HFFc6 (cell line): ENCODE results near the gene MAP2K3. TPM values are rescaled to one million over a fixed set of nuclear protein-coding genes. Genes with fewer than 3 reads are reported as not detected.

ENCODE experiments used
- DNase-seq: peaks from one replicate; pipeline ENCODE4 v3.0.0-alpha.2; 2018
- H3K27ac Mint-ChIP-seq: 2 replicates; pipeline ENCODE4 v1.8.0; 2020; ENCODE audit warnings: mild to moderate bottlenecking, mixed read lengths
- H3K27me3 Mint-ChIP-seq: 2 replicates; pipeline ENCODE4 v1.8.0; 2021; ENCODE audit warnings: mild to moderate bottlenecking, moderate library complexity, mixed read lengths; ENCODE audit not compliant: insufficient read depth
- H3K36me3 Mint-ChIP-seq: 2 replicates; pipeline ENCODE4 v1.8.0; 2021; ENCODE audit warnings: low read depth, mixed read lengths
- H3K4me1 Mint-ChIP-seq: 2 replicates; pipeline ENCODE4 v1.8.0; 2020; ENCODE audit warnings: low read depth, mixed read lengths
- H3K4me3 Mint-ChIP-seq: 2 replicates; pipeline ENCODE4 v1.8.0; 2020; ENCODE audit warnings: mild to moderate bottlenecking, moderate library complexity, mixed read lengths
- H3K9me3 Mint-ChIP-seq: 2 replicates; pipeline ENCODE4 v1.8.0; 2020; ENCODE audit warnings: mild to moderate bottlenecking, mixed read lengths
- total RNA-seq, 6 experiments: library from RNA; stranded (reverse); fragmentation: NEBNext Ultra II Directional; extraction: Animal tissue kit (Norgen Biotek cat#: 25700); gene quantifications; 2 replicates in 1 of 6; 3 replicates in 5 of 6; pipeline ENCODE4 v1.2.3, GENCODE V29; 2021
- TF ChIP-seq, protein P1 (sequence below): fragments of 200-600 bp; sonication (generic); IDR thresholded peaks from 2 replicates; pipeline ENCODE4 v1.5.0; 2021; ENCODE audit warnings: antibody characterized with exemption, mild to moderate bottlenecking

The MAP2K3 gene
- total RNA-seq, 6 experiments from 2014 or later, result 177 to 221 (median 184) TPM

DNA sequence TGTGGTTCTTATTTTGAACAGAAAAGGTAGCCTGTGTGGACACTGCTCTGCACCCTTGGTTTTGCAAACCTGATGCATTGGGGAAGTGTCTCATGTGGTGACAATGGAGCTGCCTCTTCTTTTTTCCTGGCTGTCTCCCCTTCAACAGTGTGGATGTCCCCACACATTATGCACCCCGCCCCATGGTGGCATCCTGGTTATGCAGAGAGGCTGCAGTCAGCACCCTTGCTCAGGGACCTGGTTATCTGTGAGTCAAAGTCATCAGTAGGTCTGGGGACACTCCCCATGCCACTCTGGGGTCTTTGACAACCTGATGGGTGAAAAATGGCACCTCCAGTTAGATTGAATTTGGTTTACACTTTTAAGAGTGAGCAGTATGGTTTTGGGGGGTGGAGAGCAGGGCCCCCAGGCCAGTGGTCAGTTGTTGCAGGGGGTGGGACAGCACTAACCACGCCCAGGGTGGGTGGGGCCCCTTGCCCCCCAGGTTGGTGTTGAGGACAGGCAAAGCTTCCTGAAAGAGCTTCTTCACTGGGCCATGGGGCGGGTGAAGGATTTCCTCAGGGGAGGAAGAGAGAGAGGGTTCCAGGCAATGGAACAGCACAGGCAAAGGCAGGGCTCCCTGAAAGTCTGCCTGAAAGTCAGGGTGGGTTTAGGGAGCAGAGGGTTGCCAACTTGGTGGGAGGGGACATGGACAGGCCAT lies 67.0 kb downstream of the MAP2K3 start:
- no peak for DNase-seq
- peaks cover 8% of the 10 kb centered on the region for H3K27me3 Mint-ChIP-seq
- H3K9me3 Mint-ChIP-seq, result no peaks in the 10 kb centered on the region; the same call in 1 of the 2 replicates
- H3K27ac Mint-ChIP-seq, result no peak overlapping the region
- TF ChIP-seq, protein P1, sequence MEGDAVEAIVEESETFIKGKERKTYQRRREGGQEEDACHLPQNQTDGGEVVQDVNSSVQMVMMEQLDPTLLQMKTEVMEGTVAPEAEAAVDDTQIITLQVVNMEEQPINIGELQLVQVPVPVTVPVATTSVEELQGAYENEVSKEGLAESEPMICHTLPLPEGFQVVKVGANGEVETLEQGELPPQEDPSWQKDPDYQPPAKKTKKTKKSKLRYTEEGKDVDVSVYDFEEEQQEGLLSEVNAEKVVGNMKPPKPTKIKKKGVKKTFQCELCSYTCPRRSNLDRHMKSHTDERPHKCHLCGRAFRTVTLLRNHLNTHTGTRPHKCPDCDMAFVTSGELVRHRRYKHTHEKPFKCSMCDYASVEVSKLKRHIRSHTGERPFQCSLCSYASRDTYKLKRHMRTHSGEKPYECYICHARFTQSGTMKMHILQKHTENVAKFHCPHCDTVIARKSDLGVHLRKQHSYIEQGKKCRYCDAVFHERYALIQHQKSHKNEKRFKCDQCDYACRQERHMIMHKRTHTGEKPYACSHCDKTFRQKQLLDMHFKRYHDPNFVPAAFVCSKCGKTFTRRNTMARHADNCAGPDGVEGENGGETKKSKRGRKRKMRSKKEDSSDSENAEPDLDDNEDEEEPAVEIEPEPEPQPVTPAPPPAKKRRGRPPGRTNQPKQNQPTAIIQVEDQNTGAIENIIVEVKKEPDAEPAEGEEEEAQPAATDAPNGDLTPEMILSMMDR, result no peak
- H3K36me3 Mint-ChIP-seq, result no peaks in the 10 kb centered on the region
- no peaks in the 10 kb centered on the region; the same call in 1 of the 2 replicates for H3K4me1 Mint-ChIP-seq
- H3K4me3 Mint-ChIP-seq, result no peak overlapping the region

DNA sequence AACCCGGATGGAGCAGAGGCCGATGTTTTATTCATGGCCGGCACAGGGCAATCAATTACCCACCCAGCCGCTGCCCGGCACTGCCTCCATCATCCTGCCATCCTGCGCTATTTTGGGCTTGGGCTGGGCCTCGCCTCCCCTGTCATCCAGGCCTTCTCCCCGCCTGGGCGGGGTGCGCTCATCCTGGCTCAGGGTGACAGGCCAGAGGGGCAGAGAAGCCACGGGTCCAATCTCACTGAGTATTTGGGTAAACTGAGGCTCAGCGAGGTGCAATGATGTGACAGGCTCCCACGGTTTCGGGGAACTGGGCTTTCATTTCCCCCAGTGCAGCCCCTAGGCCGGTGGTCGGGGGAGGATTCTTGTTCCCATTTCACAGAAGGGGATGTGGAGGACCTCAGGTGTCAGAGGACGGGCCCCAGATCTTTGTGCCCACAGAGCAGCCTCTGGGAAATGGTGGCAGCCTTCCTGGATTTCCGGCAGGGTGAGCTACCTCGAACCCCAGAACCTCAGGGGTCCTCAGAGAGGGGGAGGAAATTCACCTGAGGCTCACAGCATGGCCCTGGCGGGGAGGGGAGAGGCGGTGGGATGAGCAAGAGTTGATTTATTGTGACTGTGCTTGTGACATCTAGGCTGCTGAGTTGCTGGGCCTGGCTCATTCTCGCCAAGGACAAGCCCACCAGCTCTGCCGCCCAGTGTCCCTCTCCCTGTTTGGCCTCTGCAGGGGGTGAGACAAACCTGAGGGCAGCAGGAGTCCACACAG lies 67.9 kb downstream of the MAP2K3 start:
- Mint-ChIP-seq H3K27ac (no peak overlapping the region), H3K4me3 (no peak overlapping the region), H3K36me3 (no peaks in the 10 kb centered on the region), H3K9me3 (no peaks in the 10 kb centered on the region; the same call in 1 of the 2 replicates), H3K4me1 (no peaks in the 10 kb centered on the region; the same call in 1 of the 2 replicates), H3K27me3 (peaks cover 11% of the 10 kb centered on the region)
- no peak for DNase-seq
- TF ChIP-seq, protein P1, result no peak

DNA sequence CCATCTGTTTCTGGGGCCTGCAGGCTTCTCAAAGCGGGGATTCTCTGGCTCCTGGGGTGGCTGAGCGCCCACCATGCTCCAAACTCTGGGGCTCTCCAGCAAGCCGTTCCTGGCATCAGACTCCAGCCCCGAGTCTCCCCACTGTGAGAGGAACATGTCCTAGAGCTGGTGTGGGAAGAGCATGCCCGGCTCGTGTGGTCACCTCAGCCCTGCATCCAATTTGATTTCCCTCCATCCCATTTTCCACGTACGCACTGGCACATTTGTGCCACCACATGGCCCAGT lies 68.4 kb downstream of the MAP2K3 start:
- H3K27ac Mint-ChIP-seq, result no peak overlapping the region
- no peak for DNase-seq
- H3K4me3 Mint-ChIP-seq, result no peak overlapping the region
- peaks cover 15% of the 10 kb centered on the region for H3K27me3 Mint-ChIP-seq
- TF ChIP-seq, protein P1, result no peak
- no peaks in the 10 kb centered on the region; the same call in 1 of the 2 replicates for H3K4me1 Mint-ChIP-seq
- no peaks in the 10 kb centered on the region; the same call in 1 of the 2 replicates for H3K9me3 Mint-ChIP-seq
- H3K36me3 Mint-ChIP-seq, result no peaks in the 10 kb centered on the region

DNA sequence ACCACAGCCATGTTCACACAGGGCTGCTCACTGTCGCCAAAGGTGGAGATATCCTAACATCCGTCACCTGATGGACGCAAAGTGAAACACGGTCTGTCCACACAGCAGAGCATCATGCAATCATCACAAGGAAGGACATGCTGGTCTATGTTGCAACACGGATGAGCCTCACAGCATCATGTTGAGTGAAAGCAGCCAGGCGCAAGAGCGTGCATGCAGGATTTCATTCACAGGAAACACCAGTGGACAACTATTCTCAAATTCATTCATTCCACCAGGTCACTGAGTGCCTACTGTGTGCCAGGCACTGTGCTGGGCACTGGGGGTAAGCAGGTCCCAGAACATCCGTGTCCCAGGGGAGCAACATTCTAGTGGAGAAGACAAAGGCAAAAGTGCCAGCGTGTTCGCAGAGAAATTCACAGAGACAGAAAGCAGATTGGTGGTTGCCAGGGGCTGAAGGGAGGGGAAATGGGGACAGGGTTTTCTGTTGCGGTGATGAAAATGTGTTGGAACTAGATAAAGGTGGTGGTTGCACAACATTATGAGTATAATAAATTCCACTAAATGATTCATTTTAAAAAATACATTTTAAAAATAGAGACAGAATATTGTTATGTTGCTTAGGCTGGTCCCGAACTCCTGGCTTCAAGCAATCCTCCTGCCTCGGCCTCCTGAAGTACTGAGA lies 69.0 kb downstream of the MAP2K3 start:
- Mint-ChIP-seq H3K4me1 (no peaks in the 10 kb centered on the region), H3K27me3 (peaks cover 15% of the 10 kb centered on the region), H3K4me3 (no peak overlapping the region), H3K9me3 (no peaks in the 10 kb centered on the region; the same call in 1 of the 2 replicates), H3K27ac (no peak overlapping the region), H3K36me3 (no peaks in the 10 kb centered on the region)
- no peak for DNase-seq
- TF ChIP-seq, protein P1, result no peak

DNA sequence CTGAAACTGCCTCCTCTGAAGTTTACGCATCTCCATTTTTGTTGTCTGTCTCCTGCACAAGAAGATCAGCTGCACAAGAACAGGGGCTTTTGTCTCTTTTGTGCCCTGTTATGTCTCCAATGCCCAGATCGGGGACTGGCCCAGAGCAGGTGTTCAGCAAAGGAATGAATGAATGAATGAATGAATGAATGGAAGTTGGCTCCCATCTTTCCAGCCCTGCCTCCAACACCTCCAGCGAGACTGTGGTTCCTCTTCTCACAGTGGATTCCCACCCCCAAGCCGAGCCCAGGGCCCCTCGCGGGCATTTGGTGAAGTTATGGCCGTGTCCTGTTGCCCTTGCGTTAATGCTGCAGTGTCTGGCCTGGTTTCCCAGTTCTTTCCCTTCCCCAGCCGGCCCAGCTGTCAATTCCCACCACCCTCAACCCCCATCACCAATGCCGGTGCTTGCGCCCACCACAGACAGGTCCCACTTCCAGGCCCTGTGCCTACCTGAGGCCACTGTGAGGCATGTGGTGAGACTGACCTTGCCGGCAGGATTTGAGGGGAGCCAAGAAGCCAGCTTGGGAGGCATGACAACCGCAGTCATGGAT lies 70.4 kb downstream of the MAP2K3 start:
- Mint-ChIP-seq H3K27me3 (peaks cover 23% of the 10 kb centered on the region), H3K4me1 (peaks cover 5% of the 10 kb centered on the region; the same call in 1 of the 2 replicates), H3K9me3 (no peaks in the 10 kb centered on the region; the same call in 1 of the 2 replicates), H3K36me3 (no peaks in the 10 kb centered on the region), H3K4me3 (no peak overlapping the region), H3K27ac (no peak overlapping the region)
- TF ChIP-seq, protein P1, result no peak
- no peak for DNase-seq
